Erythroblast (primary cell): ENCODE measurements around the gene IL6R.

Source experiments
- GATA1 ChIP-seq: IDR thresholded peaks from 2 replicates; pipeline ENCODE4 v1.6.1; 2011; ENCODE audit warnings: low read depth, mild to moderate bottlenecking, control low read depth, low read length, moderate library complexity
- POLR2A ChIP-seq: IDR thresholded peaks from 2 replicates; pipeline ENCODE4 v1.6.1; 2011; ENCODE audit warnings: mild to moderate bottlenecking, low read length

GRCh38 chr1:154466921-154467417 lies 61.8 kb downstream of the IL6R start:
- no peak for TF ChIP-seq POLR2A
- no peak for TF ChIP-seq GATA1
